Activated CD4-positive, CD25-positive, alpha-beta regulatory T cell treated with anti-CD3 and anti-CD28 coated beads, Interleukin-2, amount 50 U/mL, for 72 hours (primary cell): ENCODE data around the gene PHLDA3.

Source experiments
- DNase-seq: peaks from one replicate; pipeline ENCODE4 v3.0.0; 2021

The PHLDA3 gene

GRCh38 chr1:201468844-201469644 is at the start of gene PHLDA3:
TSS of gene PHLDA3 (minus strand) at chr1:201469188. CDS start at chr1:201468786, 402 bp downstream.
- peak; percentile 59 for DNase-seq

GRCh38 chr1:201518071-201518470 is 49.1 kb upstream of the PHLDA3 start:
- no peak for DNase-seq

GRCh38 chr1:201517631-201518030 is 48.6 kb upstream of the PHLDA3 start:
- no peak for DNase-seq

- DNase-seq = no peak
Observed at GRCh38 chr1:201516511-201517127, 47.6 kb upstream of the PHLDA3 start.

- DNase-seq = no peak
Observed at GRCh38 chr1:201515895-201516294, 46.9 kb upstream of the PHLDA3 start.

- DNase-seq = no peak
Observed at GRCh38 chr1:201515062-201515750, 46.2 kb upstream of the PHLDA3 start.

- DNase-seq = no peak
Observed at GRCh38 chr1:201514466-201514865, 45.5 kb upstream of the PHLDA3 start.

GRCh38 chr1:201513498-201514243 is 44.7 kb upstream of the PHLDA3 start:
- DNase-seq = no peak

GRCh38 chr1:201511941-201512539 is 43.1 kb upstream of the PHLDA3 start:
- no peak for DNase-seq

- DNase-seq = no peak
Observed at GRCh38 chr1:201511396-201511940, 42.5 kb upstream of the PHLDA3 start.

GRCh38 chr1:201510734-201511133 is 41.7 kb upstream of the PHLDA3 start:
- DNase-seq = no peak

GRCh38 chr1:201509601-201510374 is 40.8 kb upstream of the PHLDA3 start:
- no peak for DNase-seq

GRCh38 chr1:201508809-201509208 is 39.8 kb upstream of the PHLDA3 start:
- no peak for DNase-seq

GRCh38 chr1:201507360-201507675 is 38.3 kb upstream of the PHLDA3 start:
- DNase-seq = no peak

- peak; percentile 68 for DNase-seq
Observed at GRCh38 chr1:201506557-201507359, 37.8 kb upstream of the PHLDA3 start, which contains the start of gene CSRP1. TSS of gene CSRP1 (minus strand) at chr1:201507123. CDS start at chr1:201496303, 10,820 bp downstream.

- no peak for DNase-seq
Observed at GRCh38 chr1:201506092-201506491, 37.1 kb upstream of the PHLDA3 start.

GRCh38 chr1:201505503-201505890 is 36.5 kb upstream of the PHLDA3 start:
- DNase-seq = no peak

- DNase-seq = no peak
Observed at GRCh38 chr1:201504799-201505502, 36.0 kb upstream of the PHLDA3 start.

- DNase-seq = no peak
Observed at GRCh38 chr1:201504179-201504631, 35.2 kb upstream of the PHLDA3 start.
